ENCODE measurements around the gene HLCS. TPM values are rescaled to one million over a fixed set of nuclear protein-coding genes. Genes with fewer than 3 reads are reported as not detected.

The HLCS gene
- total and polyA plus RNA-seq, 2 of the 8 experiments (the other 6 are each of a cell fraction or from before 2014, with no cell fraction given) = 4.7 to 12.2 TPM

DNA sequence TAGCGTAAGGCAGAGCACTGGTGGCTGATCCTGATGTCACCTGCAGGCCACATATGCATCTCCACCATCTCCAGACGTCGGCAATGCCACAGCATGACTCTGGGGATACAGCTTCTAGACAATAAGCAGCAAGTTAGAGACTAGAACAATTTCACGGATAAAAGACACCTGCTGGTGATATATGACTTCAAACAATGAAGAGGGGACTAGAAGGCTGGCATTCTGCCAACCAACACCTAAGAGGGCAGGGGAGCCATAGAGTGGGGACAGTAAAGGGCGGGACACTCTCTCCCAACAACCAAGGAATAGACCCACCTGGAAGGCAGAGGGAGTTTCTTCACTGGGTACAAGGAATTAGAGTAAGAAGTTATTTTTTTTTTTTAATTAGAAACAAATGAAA is 140.8 kb downstream of the HLCS start (continued):
- no peak for TF ChIP-seq RAD21 (IDR thresholded peaks at IDR 0.05 in 1 of 2, conservative IDR thresholded peaks at IDR 0.05 in 1 of 2; ENCODE audit: low read depth in 2 of 2, low read length in 2 of 2)
- TF ChIP-seq PHF8 (conservative IDR thresholded peaks at IDR 0.05; ENCODE audit: low read depth, low read length) = no peak
- no peak for TF ChIP-seq BRCA1 (IDR thresholded peaks at IDR 0.05; ENCODE audit: low read depth, low read length)
- no peak for TF ChIP-seq EGR1 (IDR thresholded peaks at IDR 0.05; ENCODE audit: borderline replicate concordance, low read depth, low read length)
- no peak for TF ChIP-seq FOSL1 (IDR thresholded peaks at IDR 0.05; ENCODE audit: insufficient read depth, low read depth, low read length)
- no peak for TF ChIP-seq SP2 (IDR thresholded peaks at IDR 0.05; ENCODE audit: low read length)
- no peak for TF ChIP-seq HDAC6 (IDR thresholded peaks at IDR 0.05; ENCODE audit: low read depth, low read length)
- no peak for TF ChIP-seq SUZ12 (IDR thresholded peaks at IDR 0.05; ENCODE audit: low read length)
- no peak for TF ChIP-seq GTF2F1 (IDR thresholded peaks at IDR 0.05; ENCODE audit: borderline replicate concordance, low read depth, low read length)

Measured in H1 (cell line).